ENCODE data around the gene SLC13A5.
"Not testable (repeated sequence)": the region's sequence is repeated elsewhere in the genome, so short reads cannot be mapped to it uniquely, and the experiment has no call there.

SLC13A5 gene

GRCh38 chr17:6683730-6684459 lies 29.3 kb downstream of the SLC13A5 start:
- no peak for DNase-seq (ENCODE audit: low read depth)

- no peak for DNase-seq (ENCODE audit: low read depth)
These were observed 30.0 kb downstream of the SLC13A5 start for GRCh38 chr17:6683081-6683684.

GRCh38 chr17:6682339-6682738 lies 30.8 kb downstream of the SLC13A5 start:
- DNase-seq (ENCODE audit: low read depth): no peak

GRCh38 chr17:6681671-6682070 lies 31.5 kb downstream of the SLC13A5 start:
- DNase-seq (ENCODE audit: low read depth): no peak

- no peak for DNase-seq (ENCODE audit: low read depth)
These were observed 32.0 kb downstream of the SLC13A5 start for GRCh38 chr17:6681176-6681575.

GRCh38 chr17:6679241-6679640 lies 33.9 kb downstream of the SLC13A5 start:
- DNase-seq (ENCODE audit: low read depth): no peak

GRCh38 chr17:6677946-6678345 lies 35.2 kb downstream of the SLC13A5 start:
- no peak for DNase-seq (ENCODE audit: low read depth)

GRCh38 chr17:6677158-6677831 lies 35.9 kb downstream of the SLC13A5 start:
- DNase-seq (ENCODE audit: low read depth): no peak

- no peak for DNase-seq (ENCODE audit: low read depth)
These were observed 36.4 kb downstream of the SLC13A5 start for GRCh38 chr17:6676802-6677157.

GRCh38 chr17:6675201-6675825 lies 37.9 kb downstream of the SLC13A5 start:
- no peak for DNase-seq (ENCODE audit: low read depth)

- DNase-seq (ENCODE audit: low read depth): no peak
These were observed 38.6 kb downstream of the SLC13A5 start for GRCh38 chr17:6674586-6674985.

- DNase-seq (ENCODE audit: low read depth): no peak
These were observed 41.7 kb downstream of the SLC13A5 start for GRCh38 chr17:6671431-6671830.

- DNase-seq (ENCODE audit: low read depth): no peak
These were observed 42.2 kb downstream of the SLC13A5 start for GRCh38 chr17:6670999-6671398.

- no peak for DNase-seq (ENCODE audit: low read depth)
These were observed 42.6 kb downstream of the SLC13A5 start for GRCh38 chr17:6670571-6670970.

GRCh38 chr17:6669479-6670212 lies 43.5 kb downstream of the SLC13A5 start:
- no peak for DNase-seq (ENCODE audit: low read depth)

GRCh38 chr17:6668727-6669425 lies 44.3 kb downstream of the SLC13A5 start:
- no peak for DNase-seq (ENCODE audit: low read depth)

- DNase-seq (ENCODE audit: low read depth): no peak
These were observed 45.0 kb downstream of the SLC13A5 start for GRCh38 chr17:6668219-6668618.

GRCh38 chr17:6667516-6667915 lies 45.7 kb downstream of the SLC13A5 start:
- DNase-seq (ENCODE audit: low read depth): no peak

GRCh38 chr17:6666557-6666956 lies 46.6 kb downstream of the SLC13A5 start:
- DNase-seq (ENCODE audit: low read depth): no peak

GRCh38 chr17:6666077-6666521 lies 47.1 kb downstream of the SLC13A5 start:
- no peak for DNase-seq (ENCODE audit: low read depth)

GRCh38 chr17:6663200-6663599 lies 50.0 kb downstream of the SLC13A5 start:
- DNase-seq (ENCODE audit: low read depth): not testable (repeated sequence)

GRCh38 chr17:6661464-6661848 lies 51.7 kb downstream of the SLC13A5 start:
- no peak for DNase-seq (ENCODE audit: low read depth)

All from activated T-cell treated with anti-CD3 and anti-CD28 coated beads for 24 hours (primary cell).